Naive thymus-derived CD8-positive, alpha-beta T cell (primary cell): ENCODE data around the gene BICC1. TPM values are rescaled to one million over a fixed set of nuclear protein-coding genes. Genes with fewer than 3 reads are reported as not detected.
A peak's percentile ranks its signal among the peaks of the same experiment; 100 is the strongest.

Experiments
- ATAC-seq, 2 donors: fragments of 150-1000 bp; cut with Tn5 transposase in 1 of 2; sonication (Bioruptor Pico), chemical (Tn5 transposase) in 1 of 2; 1 replicate in 1 of 2; 2 replicates in 1 of 2; pipeline ENCODE4 v1.10.0; 2021; ENCODE audit warnings: mild to moderate bottlenecking in 2 of 2, moderate library complexity in 2 of 2
- POLR2A ChIA-PET: fragments of 350-600 bp; sonication (Branson Sonifier 250); formaldehyde crosslinking; loops from one replicate; lab custom pipeline; 2021; ENCODE audit warnings: antibody characterized with exemption; lab: Charles Lee
- DNase-seq, 10 donors: peaks; one replicate each; pipeline versions ENCODE4 v3.0.0 to v3.0.0-alpha.2; 2020 to 2022
- H3K27ac Mint-ChIP-seq, 10 donors: one replicate each; pipeline ENCODE4 v1.8.0; 2020 to 2022; ENCODE audit warnings: mild to moderate bottlenecking in 10 of 10, mixed read lengths in 10 of 10, moderate library complexity in 4 of 10, inconsistent platforms in 1 of 10
- H3K27me3 Mint-ChIP-seq, 5 donors: one replicate each; pipeline ENCODE4 v1.8.0; 2021 to 2022; ENCODE audit warnings: mixed read lengths in 5 of 5
- H3K36me3 Mint-ChIP-seq, 3 donors: one replicate each; pipeline ENCODE4 v1.8.0; 2020 to 2022; ENCODE audit warnings: mixed read lengths in 3 of 3, mild to moderate bottlenecking in 2 of 3, inconsistent platforms in 1 of 3
- H3K4me1 Mint-ChIP-seq, 4 donors: one replicate each; pipeline ENCODE4 v1.8.0; 2021 to 2022; ENCODE audit warnings: mixed read lengths in 4 of 4
- H3K4me3 Mint-ChIP-seq, 10 donors: one replicate each; pipeline ENCODE4 v1.8.0; 2020 to 2022; ENCODE audit warnings: mild to moderate bottlenecking in 10 of 10, mixed read lengths in 10 of 10, moderate library complexity in 6 of 10, inconsistent platforms in 1 of 10
- H3K9me3 Mint-ChIP-seq, 9 donors: one replicate each; pipeline ENCODE4 v1.8.0; 2020 to 2022; ENCODE audit warnings: mixed read lengths in 9 of 9, mild to moderate bottlenecking in 3 of 9, inconsistent platforms in 1 of 9, moderate library complexity in 1 of 9
- polyA plus RNA-seq, 3 donors: library from polyadenylated mRNA; unstranded; fragments of 300-500 nt; fragmentation: Illumina TruSeq; gene quantifications; one replicate each; pipeline ENCODE4 v1.2.3, GENCODE V29; 2021
- total RNA-seq, 8 experiments: library from RNA in 2 of 8; stranded (reverse) in 2 of 8; gene quantifications; one replicate each; pipeline ENCODE4 v1.2.3 and lab custom pipeline; 2021 to 2026

BICC1 gene
- total and polyA plus RNA-seq, 5 experiments from 2014 or later, result not detected

DNA sequence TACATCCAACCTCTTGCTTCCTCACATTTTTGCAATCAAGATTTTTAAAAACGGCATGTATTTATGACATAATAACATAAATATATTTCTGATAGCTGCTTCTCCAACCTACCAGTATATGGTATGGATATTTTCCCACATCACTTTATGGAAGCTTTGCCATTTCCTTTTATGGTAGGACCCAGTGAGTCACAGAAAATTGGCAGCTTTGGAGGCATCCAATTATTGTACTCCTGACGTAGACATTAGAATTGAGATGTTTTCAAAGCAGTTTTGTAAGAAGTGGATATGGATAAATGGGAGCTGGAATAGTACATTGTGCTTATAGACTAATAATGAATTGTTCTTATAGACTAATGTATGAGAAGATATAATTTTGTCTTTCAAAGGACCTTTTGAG is 23.8 kb upstream of the BICC1 start:
- POLR2A ChIA-PET, result no interaction called here
- ATAC-seq, result no peak
- no peak for DNase-seq
- no peaks in the 10 kb centered on the region for H3K9me3 Mint-ChIP-seq
- no peaks in the 10 kb centered on the region for H3K36me3 Mint-ChIP-seq
- H3K27me3 Mint-ChIP-seq, result peaks cover 0 to 10% (median 2%) of the 10 kb centered on the region in 5 donors
- H3K27ac Mint-ChIP-seq, result no peak overlapping the region
- H3K4me1 Mint-ChIP-seq, result no peaks in the 10 kb centered on the region
- H3K4me3 Mint-ChIP-seq, result no peak overlapping the region

DNA sequence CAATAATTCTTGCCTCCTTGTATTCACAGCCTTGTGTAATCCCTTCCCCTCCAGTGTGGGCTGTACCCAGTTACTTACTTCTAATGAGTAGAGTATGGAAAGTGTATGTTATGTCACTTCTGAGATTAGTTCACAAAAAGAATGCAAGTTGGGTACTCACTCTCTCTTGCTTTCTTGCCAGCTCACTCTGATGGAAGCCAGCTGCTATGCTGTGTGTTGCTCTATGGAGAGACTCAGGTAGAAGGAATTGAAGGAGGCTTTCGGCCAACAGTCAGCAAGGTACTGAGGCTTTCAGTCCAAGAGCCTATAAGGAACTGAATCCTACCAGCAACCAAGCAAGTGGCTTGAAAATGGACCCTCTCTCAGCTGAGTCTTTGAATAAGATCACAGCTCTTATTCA is 9.7 kb upstream of the BICC1 start:
- Mint-ChIP-seq H3K27me3 (peaks cover 13 to 53% (median 21%) of the 10 kb centered on the region in 5 donors), H3K27ac (no peak overlapping the region), H3K9me3 (no peaks in the 10 kb centered on the region), H3K36me3 (no peaks in the 10 kb centered on the region), H3K4me1 (no peaks in the 10 kb centered on the region), H3K4me3 (no peak overlapping the region)
- DNase-seq (no peak), ATAC-seq (no peak)
- POLR2A ChIA-PET, result no interaction called here

DNA sequence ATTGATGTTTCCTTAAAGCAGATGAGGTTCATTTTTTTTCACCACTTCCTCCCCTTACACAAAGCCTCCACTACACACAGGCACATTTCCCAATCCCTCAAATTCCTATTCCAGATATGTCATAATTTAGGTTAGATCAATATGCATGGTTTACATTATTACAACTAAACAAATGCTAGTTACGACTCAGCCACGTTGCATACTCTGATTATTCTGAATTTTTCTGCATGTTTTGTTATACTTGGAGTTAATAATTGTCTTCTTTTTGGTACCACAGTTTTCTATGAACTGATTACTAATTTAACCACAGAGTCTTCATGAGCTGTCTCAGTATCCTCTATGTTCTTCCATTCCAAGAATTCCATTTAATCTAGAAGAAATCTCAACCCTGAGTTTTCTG is 4.4 kb upstream of the BICC1 start:
- H3K4me3 Mint-ChIP-seq, result no peak overlapping the region
- no peak for DNase-seq
- peaks cover 8 to 30% (median 18%) of the 10 kb centered on the region in 5 donors for H3K27me3 Mint-ChIP-seq
- H3K4me1 Mint-ChIP-seq, result peaks cover 4 to 6% (median 5%) of the 10 kb centered on the region in 4 donors
- POLR2A ChIA-PET, result no interaction called here
- ATAC-seq, result no peak
- no peak overlapping the region for H3K27ac Mint-ChIP-seq
- H3K9me3 Mint-ChIP-seq, result no peaks in the 10 kb centered on the region
- peaks cover 0 to 5% (median 0%) of the 10 kb centered on the region in 3 donors for H3K36me3 Mint-ChIP-seq

DNA sequence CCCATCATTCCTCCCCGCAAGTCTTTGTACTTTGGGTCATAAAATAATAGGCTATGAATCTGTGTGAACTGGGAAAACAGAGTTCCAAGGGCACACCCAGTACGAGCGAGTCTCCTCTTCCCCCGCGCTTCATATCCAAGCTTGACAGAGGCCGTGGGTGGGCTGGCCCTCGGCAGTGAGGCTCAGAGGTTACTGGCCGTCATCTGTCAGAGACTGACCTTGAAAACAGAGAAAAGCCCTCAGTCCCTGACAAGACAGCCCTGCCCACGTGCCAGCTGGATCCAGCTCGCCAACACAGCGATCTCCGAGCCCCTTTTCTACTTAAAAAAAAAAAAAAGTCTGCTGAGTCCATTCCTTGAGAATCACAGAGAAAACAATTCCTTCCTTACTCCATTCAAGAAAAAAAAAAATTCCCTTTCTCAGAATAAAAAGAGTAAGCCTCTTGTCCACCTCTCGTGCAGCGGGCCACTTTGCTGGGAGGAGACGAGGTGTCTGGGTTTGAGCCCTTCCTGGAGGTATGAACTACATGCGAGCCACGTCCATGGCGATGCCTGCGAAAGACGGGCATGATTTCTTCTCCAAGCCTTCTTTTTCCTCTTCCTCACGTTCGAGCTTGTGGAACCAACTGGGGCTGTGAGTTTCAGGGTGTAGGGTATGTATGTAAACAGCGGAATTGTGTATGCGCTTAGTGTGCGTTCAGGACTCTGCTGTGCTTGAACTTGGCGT is 744 bp upstream of the BICC1 start:
- H3K36me3 Mint-ChIP-seq, result peaks cover 0 to 5% (median 0%) of the 10 kb centered on the region in 3 donors
- POLR2A ChIA-PET, result no interaction called here
- DNase-seq (no peak), ATAC-seq (no peak)
- no peak overlapping the region for H3K27ac Mint-ChIP-seq
- H3K4me3 Mint-ChIP-seq, result peak overlapping the region; percentile 38 to 92 (median 75)
- H3K27me3 Mint-ChIP-seq, result peaks cover 14 to 37% (median 25%) of the 10 kb centered on the region in 5 donors
- no peaks in the 10 kb centered on the region for H3K9me3 Mint-ChIP-seq
- H3K4me1 Mint-ChIP-seq, result peaks cover 6 to 15% (median 7%) of the 10 kb centered on the region in 4 donors

DNA sequence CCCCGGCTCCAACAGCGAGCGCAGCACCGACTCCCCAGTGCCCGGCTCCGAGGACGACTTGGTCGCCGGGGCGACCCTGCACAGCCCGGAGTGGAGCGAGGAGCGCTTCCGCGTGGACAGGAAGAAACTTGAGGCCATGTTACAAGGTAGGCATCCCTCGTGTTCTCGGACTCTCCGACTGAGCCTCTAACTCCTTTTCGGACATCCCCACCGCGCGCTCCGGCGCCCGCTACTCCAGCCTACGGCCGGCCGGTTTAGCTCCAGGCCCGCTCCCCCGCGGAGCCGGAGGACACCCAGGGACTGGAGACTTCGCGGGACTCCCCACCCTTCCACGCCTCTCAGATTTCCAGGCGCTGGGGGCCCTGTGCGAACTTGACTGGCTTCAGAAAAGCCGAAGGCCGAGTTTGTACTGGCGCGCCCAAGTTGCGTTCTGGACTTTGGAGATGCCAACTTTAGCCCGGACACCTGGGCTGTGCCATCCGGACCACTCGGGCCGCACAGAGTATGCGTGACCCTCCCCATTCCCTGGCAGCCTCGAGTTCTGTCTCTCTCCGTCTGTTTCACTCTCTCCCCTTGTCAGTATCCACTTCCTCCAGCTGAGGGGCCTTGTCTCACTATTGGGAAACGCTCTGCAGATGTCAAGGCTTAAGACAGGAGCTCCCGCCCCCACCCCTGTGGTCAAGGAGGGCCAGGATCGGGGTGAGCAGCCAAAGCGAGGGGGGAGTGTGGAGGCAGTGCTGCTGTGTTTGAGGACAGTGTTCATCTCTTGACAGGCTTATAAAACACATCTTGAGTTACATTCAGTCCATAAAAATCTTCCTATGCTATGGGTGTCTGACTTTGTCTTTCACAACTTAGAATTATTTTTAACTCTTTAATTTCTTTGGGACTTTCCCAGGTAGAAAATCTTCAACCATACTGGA is 777 bp downstream of the BICC1 start:
- ATAC-seq, result peak; percentile 25 to 36

DNA sequence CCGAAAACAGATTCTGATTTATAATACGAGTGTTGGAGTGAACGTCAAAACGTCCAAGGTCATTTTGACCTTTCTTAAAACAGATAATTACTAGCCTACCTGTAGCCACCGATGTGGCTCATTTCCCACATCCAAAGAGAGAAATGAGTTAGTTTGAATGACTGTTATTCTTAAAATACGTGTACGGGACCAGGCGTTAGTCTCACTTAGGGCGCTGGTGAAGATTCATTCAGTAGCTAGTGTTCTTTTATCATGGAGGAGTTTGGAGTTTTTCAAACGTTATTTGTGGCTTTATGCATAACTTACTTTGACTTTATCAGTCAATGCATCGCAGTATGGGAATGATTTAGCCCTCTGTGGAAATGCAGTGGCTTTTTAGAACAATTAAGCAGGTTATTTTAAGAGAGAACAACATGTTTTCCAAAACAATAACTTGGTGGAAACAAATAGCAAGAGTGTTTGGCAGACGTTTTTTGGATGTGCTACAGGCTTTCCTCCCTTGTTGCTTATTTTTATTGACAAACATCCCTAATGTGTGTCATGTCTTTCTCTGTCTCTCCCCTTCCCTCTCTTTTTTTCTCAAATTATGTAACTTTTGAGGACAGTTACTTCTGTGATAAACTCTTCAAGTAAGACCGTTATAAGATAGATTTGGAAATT is 1.6 kb downstream of the BICC1 start:
- POLR2A ChIA-PET, result no interaction called here

More for the DNA sequence above, 777 bp downstream of the BICC1 start:
- Mint-ChIP-seq H3K4me1 (peaks cover 6 to 15% (median 7%) of the 10 kb centered on the region in 4 donors), H3K9me3 (no peaks in the 10 kb centered on the region), H3K27ac (no peak overlapping the region), H3K27me3 (peaks cover 18 to 48% (median 31%) of the 10 kb centered on the region in 5 donors), H3K36me3 (peaks cover 0 to 5% (median 0%) of the 10 kb centered on the region in 3 donors), H3K4me3 (peak overlapping the region; percentile 63 to 82 (median 75))
- POLR2A ChIA-PET, result no interaction called here
- DNase-seq, result peak in 1 of 10 donors; percentile 60

DNA sequence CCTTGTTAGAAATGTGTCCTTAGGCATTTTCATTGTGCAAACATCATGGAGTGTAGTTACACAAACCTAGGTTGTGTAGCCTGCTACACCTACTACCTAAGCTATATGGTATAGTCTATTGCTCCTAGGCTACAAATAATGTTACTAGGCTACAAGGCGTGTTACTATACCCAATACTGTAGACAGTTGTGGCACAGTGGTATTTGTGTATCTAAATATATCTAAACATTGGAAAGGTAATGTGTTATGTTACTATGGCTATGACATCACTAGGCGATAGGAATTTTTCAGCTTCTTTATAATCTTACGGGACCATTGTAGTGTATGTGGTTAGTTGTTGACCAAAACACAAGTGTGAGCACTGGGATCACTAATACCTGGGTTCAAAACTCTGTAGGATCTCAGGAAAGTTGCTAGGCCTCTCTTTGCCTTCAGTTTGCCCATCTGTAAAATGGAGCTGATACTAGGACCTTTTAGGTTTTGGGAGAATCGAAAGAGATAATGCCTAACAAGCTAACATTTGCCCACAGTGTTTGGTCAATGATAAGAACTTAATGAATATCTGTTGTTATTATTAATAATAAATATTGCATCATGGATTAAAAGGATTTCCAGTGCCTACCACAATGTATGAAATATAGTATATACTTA is 2.7 kb downstream of the BICC1 start:
- Mint-ChIP-seq H3K27me3 (peaks cover 18 to 68% (median 35%) of the 10 kb centered on the region in 5 donors), H3K4me1 (peaks cover 6 to 15% (median 7%) of the 10 kb centered on the region in 4 donors), H3K9me3 (no peaks in the 10 kb centered on the region), H3K36me3 (peaks cover 0 to 5% (median 0%) of the 10 kb centered on the region in 3 donors), H3K27ac (no peak overlapping the region), H3K4me3 (no peak overlapping the region)
- POLR2A ChIA-PET, result no interaction called here
- ATAC-seq, result no peak
- DNase-seq, result no peak

More for the DNA sequence above, 1.6 kb downstream of the BICC1 start:
- no peak overlapping the region for H3K27ac Mint-ChIP-seq
- H3K27me3 Mint-ChIP-seq, result peaks cover 18 to 56% (median 34%) of the 10 kb centered on the region in 5 donors
- peaks cover 6 to 15% (median 7%) of the 10 kb centered on the region in 4 donors for H3K4me1 Mint-ChIP-seq
- H3K9me3 Mint-ChIP-seq, result no peaks in the 10 kb centered on the region
- peaks cover 0 to 5% (median 0%) of the 10 kb centered on the region in 3 donors for H3K36me3 Mint-ChIP-seq
- ATAC-seq, result no peak
- no peak for DNase-seq
- H3K4me3 Mint-ChIP-seq, result peak overlapping the region in 9 of 10 donors; percentile 69 to 82 (median 75)

DNA sequence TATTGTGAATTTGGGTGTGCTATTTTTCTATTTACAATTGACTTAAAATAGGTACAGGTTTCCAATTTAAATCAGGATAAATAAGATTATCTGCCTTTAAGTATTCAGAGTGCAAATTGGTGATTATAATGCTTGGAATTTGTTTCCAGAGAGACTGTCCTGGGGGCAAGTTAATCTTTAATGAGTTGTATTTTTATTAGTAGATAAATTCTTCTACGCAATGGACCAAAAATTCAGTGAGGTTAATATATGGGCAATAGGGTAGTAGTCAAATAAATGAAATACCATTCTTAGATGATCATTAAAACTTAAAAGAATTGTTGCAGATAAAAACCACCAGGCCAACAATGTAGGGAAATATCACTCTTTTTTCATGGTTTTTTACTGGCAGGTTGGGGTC is 3.4 kb downstream of the BICC1 start:
- Mint-ChIP-seq H3K4me3 (no peak overlapping the region), H3K36me3 (peaks cover 0 to 5% (median 0%) of the 10 kb centered on the region in 3 donors), H3K9me3 (no peaks in the 10 kb centered on the region), H3K27ac (no peak overlapping the region), H3K27me3 (peaks cover 18 to 75% (median 35%) of the 10 kb centered on the region in 5 donors), H3K4me1 (peaks cover 6 to 15% (median 7%) of the 10 kb centered on the region in 4 donors)
- DNase-seq, result no peak
- POLR2A ChIA-PET, result no interaction called here
- no peak for ATAC-seq

DNA sequence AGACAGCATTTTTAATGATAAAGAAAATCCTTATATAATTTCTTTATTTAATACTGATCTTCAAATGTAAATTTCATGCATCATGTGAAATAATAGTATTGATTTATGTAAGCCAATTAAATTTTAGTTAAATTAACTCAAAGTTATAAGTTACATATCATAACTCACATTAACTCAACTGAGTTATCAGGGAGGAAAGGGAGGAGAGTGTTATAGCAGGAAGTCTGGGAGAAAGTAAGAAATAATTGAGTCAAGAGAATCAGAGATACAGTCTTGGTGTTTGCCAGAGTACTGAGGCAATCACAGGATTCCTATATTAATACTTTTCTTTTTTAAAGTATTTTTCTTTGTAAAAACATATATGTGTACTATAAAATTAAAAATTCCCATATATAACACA is 4.0 kb downstream of the BICC1 start:
- Mint-ChIP-seq H3K36me3 (peaks cover 0 to 5% (median 0%) of the 10 kb centered on the region in 3 donors), H3K27ac (no peak overlapping the region), H3K4me3 (no peak overlapping the region), H3K4me1 (peaks cover 6 to 15% (median 7%) of the 10 kb centered on the region in 4 donors), H3K27me3 (peaks cover 20 to 80% (median 37%) of the 10 kb centered on the region in 5 donors), H3K9me3 (no peaks in the 10 kb centered on the region)
- DNase-seq, result no peak
- POLR2A ChIA-PET, result no interaction called here
- ATAC-seq, result no peak

DNA sequence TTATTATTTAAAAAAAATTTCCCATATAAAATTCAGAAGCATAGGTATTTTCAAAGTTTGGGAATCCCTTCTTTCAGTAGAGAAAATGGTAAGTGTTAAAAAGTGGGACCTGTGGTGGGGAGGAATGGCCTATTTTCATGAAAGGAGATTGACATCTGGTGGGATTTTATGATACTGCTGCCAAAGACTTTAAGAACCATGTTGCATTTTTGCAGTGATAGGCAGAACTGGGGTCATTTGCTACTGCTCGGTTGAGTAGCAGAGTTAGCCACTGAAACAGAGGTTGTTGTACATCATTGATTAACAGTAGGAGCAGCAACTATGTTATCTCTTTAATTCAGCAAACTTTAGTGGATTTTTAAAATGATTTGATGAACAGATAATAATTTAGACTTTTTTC is 4.4 kb downstream of the BICC1 start:
- ATAC-seq (no peak), DNase-seq (no peak)
- Mint-ChIP-seq H3K4me3 (no peak overlapping the region), H3K27me3 (peaks cover 20 to 81% (median 38%) of the 10 kb centered on the region in 5 donors), H3K27ac (no peak overlapping the region), H3K9me3 (no peaks in the 10 kb centered on the region), H3K4me1 (peaks cover 6 to 14% (median 7%) of the 10 kb centered on the region in 4 donors), H3K36me3 (peaks cover 0 to 5% (median 0%) of the 10 kb centered on the region in 3 donors)
- POLR2A ChIA-PET, result no interaction called here

DNA sequence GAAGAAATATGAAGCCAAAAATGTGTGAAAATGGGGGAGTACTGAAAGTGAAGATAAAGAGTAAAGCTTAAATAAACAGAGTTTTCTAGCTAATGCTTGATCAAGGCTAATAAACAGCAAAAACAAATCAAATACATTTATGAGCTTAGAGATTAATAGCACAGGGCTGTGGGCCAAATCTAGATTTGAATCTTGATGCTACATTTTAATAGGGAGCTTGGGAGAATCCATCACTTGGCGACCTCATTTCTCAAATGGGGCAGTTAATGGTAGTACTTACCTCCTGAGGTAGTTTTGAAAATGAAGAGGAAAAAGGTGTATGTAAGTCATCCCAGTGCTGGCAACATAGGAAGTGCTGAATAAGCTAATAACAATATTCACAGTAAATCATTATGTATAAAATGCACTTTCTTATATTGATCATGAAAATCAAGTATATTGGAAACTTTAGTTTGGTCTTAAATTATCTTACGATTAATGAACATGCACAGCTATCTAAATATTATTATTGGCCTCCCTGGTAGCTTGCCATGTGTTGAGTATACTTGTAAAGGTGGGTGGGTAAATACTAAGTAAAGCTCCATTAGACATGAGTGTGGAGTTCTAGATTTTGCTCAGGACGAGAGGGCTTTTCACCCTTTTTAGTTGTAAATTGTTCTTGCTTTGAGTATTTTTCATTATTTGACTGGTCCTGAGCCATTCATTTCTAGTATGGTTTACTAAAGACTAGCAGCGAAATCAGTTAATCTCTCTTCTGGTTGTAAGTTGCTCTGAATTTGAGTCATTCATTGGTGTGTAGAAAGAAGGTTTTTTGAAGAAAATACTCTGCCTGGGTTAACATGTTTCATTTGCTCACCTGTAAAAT is 5.1 kb downstream of the BICC1 start:
- H3K36me3 Mint-ChIP-seq, result no peaks in the 10 kb centered on the region
- DNase-seq (no peak), ATAC-seq (no peak)
- H3K9me3 Mint-ChIP-seq, result no peaks in the 10 kb centered on the region
- no peak overlapping the region for H3K27ac Mint-ChIP-seq
- peaks cover 0 to 10% (median 3%) of the 10 kb centered on the region in 4 donors for H3K4me1 Mint-ChIP-seq
- POLR2A ChIA-PET, result no interaction called here
- peaks cover 17 to 81% (median 37%) of the 10 kb centered on the region in 5 donors for H3K27me3 Mint-ChIP-seq
- H3K4me3 Mint-ChIP-seq, result no peak overlapping the region
